LNCaP clone FGC (cell line): ENCODE measurements around the gene NUDT9.
"Not testable (repeated sequence)": the region's sequence is repeated elsewhere in the genome, so short reads cannot be mapped to it uniquely, and the experiment has no call there.

Source experiments
- DNase-seq: peaks from one replicate; pipeline ENCODE4 v3.0.0-alpha.2; 2011; ENCODE audit warnings: low read depth
- H3K4me3 ChIP-seq: 2 replicates; pipeline ENCODE4 v1.5.1; 2011; ENCODE audit warnings: mild to moderate bottlenecking, low read depth, low read length, control low read depth
- TF ChIP-seq, protein P1 (sequence below): IDR thresholded peaks from 2 replicates; pipeline ENCODE4 v1.5.1; 2012; ENCODE audit warnings: mild to moderate bottlenecking; ENCODE audit not compliant: control insufficient read depth, insufficient read depth; ENCODE audit errors: extremely low read depth

NUDT9 gene

DNA sequence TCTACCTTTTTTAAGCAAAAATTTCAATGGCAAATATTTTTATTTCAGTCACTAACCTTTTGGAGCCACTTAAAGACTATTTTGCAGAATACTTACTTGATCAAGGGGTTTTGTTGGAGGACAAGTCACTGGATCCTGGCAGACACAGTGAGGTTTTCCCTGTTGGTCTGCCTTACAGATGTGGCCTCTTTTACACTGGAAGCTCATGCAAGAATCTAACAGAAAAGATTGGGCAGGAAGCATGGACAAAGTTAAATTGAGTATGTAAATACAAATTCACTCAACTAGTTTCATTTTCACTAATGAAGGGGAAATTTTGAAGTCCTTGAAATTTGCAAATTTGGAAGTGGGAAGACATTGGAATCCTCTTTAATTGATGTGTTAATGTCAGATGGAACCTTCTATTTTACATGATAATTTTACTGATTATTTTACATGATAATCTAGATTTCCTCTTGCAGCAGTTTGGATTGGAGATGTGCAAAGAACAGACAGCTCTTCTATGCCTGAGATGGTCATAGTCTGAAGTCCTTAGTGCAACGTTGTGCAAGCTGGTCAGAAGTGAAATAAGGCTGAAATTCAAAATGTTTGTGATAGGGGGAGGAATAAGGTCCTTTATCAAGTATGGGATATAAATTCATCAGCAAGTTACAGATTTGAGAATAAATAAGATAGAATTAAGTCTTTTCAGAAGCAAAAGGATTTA is 68.4 kb downstream of the NUDT9 start:
- H3K4me3 ChIP-seq: no peak overlapping the region
- TF ChIP-seq, protein P1, sequence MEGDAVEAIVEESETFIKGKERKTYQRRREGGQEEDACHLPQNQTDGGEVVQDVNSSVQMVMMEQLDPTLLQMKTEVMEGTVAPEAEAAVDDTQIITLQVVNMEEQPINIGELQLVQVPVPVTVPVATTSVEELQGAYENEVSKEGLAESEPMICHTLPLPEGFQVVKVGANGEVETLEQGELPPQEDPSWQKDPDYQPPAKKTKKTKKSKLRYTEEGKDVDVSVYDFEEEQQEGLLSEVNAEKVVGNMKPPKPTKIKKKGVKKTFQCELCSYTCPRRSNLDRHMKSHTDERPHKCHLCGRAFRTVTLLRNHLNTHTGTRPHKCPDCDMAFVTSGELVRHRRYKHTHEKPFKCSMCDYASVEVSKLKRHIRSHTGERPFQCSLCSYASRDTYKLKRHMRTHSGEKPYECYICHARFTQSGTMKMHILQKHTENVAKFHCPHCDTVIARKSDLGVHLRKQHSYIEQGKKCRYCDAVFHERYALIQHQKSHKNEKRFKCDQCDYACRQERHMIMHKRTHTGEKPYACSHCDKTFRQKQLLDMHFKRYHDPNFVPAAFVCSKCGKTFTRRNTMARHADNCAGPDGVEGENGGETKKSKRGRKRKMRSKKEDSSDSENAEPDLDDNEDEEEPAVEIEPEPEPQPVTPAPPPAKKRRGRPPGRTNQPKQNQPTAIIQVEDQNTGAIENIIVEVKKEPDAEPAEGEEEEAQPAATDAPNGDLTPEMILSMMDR: no peak
- DNase-seq: no peak

DNA sequence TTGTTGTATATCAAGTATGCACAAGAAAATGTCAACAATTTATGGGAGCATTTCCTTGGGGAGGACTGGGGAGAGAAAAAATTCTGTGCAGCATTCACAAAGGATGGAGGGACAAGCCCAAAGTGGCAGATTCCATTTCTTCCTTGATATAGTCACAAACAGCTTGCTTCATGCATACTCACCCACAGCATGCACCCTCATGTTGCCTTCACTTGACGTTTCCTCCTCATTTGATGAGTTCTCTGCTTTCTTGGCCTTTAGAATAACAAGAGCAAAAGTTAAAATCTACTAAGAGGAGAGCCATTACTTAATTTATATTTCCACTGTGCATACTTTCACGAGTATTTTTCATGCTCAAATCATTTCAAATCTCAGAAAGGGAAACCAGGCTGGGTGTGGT is 69.1 kb downstream of the NUDT9 start:
- H3K4me3 ChIP-seq: no peak overlapping the region
- TF ChIP-seq, protein P1: no peak
- no peak for DNase-seq

DNA sequence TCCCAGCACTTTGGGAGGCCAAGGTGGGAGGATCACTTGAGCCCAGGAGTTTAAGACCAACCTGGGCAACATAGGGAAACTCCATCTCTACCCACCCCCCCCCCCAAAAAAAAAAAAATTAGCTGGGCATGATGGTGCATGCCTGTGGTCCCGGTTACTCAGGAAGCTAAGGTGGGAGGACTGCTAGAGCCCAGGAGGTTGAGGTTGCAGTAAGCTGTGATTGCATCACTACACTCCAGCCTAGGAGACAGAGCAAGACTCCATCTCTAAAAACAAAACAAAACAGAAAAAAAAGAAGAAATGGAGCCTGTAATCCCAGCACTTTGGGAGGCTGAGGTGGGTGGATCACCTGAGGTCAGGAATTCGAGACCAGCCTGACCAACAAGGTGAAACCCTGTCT is 69.5 kb downstream of the NUDT9 start:
- not testable (repeated sequence) for H3K4me3 ChIP-seq, DNase-seq

DNA sequence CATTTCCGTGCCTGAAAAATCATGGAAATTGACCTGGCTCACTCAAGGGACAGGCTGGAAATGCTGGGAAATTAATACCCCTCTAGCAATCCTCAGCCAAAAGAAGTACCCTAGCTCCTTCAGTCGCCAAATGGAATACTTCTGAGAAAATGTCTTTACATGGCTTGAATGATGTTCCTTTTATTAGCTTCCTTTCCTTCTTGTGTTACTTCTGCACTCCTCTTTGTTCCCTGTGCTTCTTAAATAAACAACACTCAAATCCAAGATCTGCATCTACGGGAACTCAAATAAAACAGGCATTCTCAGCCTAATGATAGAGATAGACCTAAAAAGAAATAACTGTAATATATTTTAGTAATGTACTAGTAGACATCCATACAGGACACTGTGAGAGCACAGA is 70.7 kb downstream of the NUDT9 start:
- peak; percentile 53 for DNase-seq
- H3K4me3 ChIP-seq: no peak overlapping the region
- TF ChIP-seq, protein P1: no peak

DNA sequence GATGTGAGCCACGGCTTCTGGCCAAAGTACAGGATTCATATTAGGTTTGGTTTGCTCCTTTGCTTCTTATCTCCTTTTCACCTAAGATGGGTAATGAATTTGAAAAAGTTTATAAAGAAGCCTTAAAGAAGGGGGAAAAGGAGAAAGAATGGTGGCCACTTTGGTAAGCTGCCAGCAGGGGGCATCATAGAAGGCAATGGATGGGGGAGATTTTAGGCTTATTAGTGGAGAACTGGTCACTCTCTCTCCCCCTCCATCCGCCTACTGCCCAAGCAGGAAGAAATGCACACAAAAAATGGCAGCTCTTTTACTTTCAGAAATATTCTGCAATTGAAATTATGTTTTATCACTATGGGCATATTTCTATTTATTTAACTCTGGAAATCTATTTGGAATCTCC is 74.8 kb downstream of the NUDT9 start:
- no peak overlapping the region for H3K4me3 ChIP-seq
- DNase-seq: no peak
- TF ChIP-seq, protein P1: no peak

DNA sequence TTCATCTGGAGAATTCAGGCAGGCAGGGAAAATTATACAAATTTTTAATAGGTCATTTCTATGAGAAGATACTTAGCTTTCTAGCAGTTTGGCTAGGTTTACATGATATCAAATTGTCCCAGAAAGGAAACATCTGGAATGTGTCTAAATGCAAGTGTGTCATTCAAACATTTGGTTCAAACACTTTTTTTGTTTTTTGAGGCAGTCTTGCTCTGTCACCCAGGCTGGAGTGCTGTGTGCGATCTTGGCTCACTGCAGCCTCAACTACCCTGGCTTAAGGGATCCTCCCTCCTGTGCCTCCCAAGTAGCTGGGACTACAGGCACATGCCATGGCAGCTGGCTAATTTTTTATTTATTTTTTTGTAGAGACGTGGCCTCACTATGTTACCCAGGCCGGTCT is 75.2 kb downstream of the NUDT9 start:
- DNase-seq: no peak
- TF ChIP-seq, protein P1: no peak
- H3K4me3 ChIP-seq: no peak overlapping the region

- TF ChIP-seq, protein P1: no peak
- no peak overlapping the region for H3K4me3 ChIP-seq
- no peak for DNase-seq
These were observed 76.1 kb downstream of the NUDT9 start for GRCh38 chr4:87498446-87498900.
